Chondrocyte (in vitro differentiated cells): ENCODE measurements around the gene CHRND. TPM values are rescaled to one million over a fixed set of nuclear protein-coding genes. Genes with fewer than 3 reads are reported as not detected.
A peak's percentile ranks its signal among the peaks of the same experiment; 100 is the strongest.

Source experiments
- DNase-seq: peaks from one replicate; pipeline ENCODE4 v3.0.0; 2021; ENCODE audit warnings: mixed read lengths, low spot score
- H3K27ac Mint-ChIP-seq: one replicate; pipeline ENCODE4 v1.8.0; 2021; ENCODE audit warnings: mild to moderate bottlenecking, moderate library complexity, mixed read lengths; ENCODE audit not compliant: unreplicated experiment
- H3K27me3 Mint-ChIP-seq: 2 replicates; pipeline ENCODE4 v1.8.0; 2021; ENCODE audit warnings: low read depth, mixed read lengths
- H3K36me3 Mint-ChIP-seq: 2 replicates; pipeline ENCODE4 v1.8.0; 2021; ENCODE audit warnings: low read depth, mixed read lengths
- H3K4me1 Mint-ChIP-seq: 2 replicates; pipeline ENCODE4 v1.8.0; 2021; ENCODE audit warnings: low read depth, mild to moderate bottlenecking, mixed read lengths
- H3K4me3 Mint-ChIP-seq: one replicate; pipeline ENCODE4 v1.8.0; 2021; ENCODE audit warnings: mild to moderate bottlenecking, moderate library complexity, mixed read lengths; ENCODE audit not compliant: unreplicated experiment
- H3K9me3 Mint-ChIP-seq: 2 replicates; pipeline ENCODE4 v1.8.0; 2021; ENCODE audit warnings: low read depth, mixed read lengths
- long read RNA-seq: library from polyadenylated mRNA; stranded (forward); transcript quantifications from one replicate; pipeline ENCODE4 v2.0.0, GENCODE V29; 2021
- total RNA-seq: library from RNA; stranded (reverse); gene quantifications from 3 replicates; pipeline ENCODE4 v1.2.1, GENCODE V29; 2021
- TF ChIP-seq, protein P1 (sequence below): fragments of 200-600 bp; sonication (generic); IDR thresholded peaks from 2 replicates; pipeline ENCODE4 v1.5.0; 2021; ENCODE audit warnings: antibody characterized with exemption, mild to moderate bottlenecking, moderate library complexity

Gene CHRND
- total RNA-seq: not detected in 3 replicates
- long read RNA-seq: 0 reads

DNA sequence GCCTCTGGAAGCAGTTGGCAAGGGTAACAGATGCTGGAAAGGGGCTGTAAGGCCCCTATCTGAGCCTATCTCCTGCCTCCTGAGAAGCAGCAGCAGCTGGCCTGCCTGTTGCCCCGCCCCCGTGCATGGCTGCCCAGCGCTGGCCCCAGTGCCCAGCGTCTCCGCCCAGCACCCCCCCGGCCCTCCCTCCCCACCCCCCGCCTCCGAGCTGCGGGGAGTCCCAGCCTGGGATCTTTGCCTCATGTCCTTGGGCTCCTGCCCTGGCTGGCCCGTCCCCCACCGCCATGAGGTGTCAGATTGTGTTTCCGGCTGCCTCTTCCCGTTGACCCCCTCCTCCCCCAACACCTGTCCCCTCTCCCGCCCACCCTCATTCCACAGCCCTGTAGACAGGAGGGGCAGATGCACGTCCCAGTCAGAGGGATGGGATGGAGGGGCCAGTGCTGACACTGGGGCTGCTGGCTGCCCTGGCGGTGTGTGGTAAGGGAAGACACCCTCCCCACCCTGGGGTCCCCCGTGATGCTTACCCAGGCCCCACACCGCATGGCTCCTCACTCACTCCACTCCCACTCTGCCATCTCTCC is at the start of gene CHRND:
Gene CHRND (plus strand): TSS at position 370 of the 581 bp plus-strand sequence. CDS start 56 bp downstream, at position 426.
- Mint-ChIP-seq H3K36me3 (no peaks in the 10 kb centered on the region), H3K4me1 (peaks cover 7% of the 10 kb centered on the region), H3K27ac (no peak within 1 kb of the TSS), H3K27me3 (peaks cover 22% of the 10 kb centered on the region), H3K4me3 (no peak within 1 kb of the TSS), H3K9me3 (no peaks in the 10 kb centered on the region)
- no peak for DNase-seq
- TF ChIP-seq, protein P1, sequence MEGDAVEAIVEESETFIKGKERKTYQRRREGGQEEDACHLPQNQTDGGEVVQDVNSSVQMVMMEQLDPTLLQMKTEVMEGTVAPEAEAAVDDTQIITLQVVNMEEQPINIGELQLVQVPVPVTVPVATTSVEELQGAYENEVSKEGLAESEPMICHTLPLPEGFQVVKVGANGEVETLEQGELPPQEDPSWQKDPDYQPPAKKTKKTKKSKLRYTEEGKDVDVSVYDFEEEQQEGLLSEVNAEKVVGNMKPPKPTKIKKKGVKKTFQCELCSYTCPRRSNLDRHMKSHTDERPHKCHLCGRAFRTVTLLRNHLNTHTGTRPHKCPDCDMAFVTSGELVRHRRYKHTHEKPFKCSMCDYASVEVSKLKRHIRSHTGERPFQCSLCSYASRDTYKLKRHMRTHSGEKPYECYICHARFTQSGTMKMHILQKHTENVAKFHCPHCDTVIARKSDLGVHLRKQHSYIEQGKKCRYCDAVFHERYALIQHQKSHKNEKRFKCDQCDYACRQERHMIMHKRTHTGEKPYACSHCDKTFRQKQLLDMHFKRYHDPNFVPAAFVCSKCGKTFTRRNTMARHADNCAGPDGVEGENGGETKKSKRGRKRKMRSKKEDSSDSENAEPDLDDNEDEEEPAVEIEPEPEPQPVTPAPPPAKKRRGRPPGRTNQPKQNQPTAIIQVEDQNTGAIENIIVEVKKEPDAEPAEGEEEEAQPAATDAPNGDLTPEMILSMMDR: no peak

DNA sequence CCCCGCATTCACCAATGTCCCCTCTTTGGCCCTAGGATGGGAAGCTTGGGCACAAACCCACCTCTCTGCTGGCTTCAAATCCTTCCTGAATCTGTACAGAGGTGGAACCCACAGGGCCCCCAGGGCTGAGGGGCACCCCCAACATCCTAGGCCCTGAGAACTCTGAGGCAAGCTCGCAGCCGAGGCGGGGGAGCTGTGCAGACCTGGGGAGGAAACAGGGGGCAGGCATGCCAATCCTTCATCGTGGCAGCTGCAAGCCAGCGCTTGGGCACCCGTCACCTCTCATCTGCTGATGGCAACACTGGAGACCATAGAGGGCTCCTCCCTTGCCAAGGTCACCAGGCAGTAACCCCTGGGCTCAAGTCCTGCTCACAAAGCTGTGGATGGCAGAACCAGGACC is 49.2 kb upstream of the CHRND start:
- TF ChIP-seq, protein P1: no peak
- no peak overlapping the region for H3K27ac Mint-ChIP-seq
- no peaks in the 10 kb centered on the region for H3K4me1 Mint-ChIP-seq
- H3K4me3 Mint-ChIP-seq: no peak overlapping the region
- peaks cover 9% of the 10 kb centered on the region for H3K36me3 Mint-ChIP-seq
- DNase-seq: peak; percentile 68
- peaks cover 12% of the 10 kb centered on the region for H3K9me3 Mint-ChIP-seq
- peaks cover 53% of the 10 kb centered on the region for H3K27me3 Mint-ChIP-seq

DNA sequence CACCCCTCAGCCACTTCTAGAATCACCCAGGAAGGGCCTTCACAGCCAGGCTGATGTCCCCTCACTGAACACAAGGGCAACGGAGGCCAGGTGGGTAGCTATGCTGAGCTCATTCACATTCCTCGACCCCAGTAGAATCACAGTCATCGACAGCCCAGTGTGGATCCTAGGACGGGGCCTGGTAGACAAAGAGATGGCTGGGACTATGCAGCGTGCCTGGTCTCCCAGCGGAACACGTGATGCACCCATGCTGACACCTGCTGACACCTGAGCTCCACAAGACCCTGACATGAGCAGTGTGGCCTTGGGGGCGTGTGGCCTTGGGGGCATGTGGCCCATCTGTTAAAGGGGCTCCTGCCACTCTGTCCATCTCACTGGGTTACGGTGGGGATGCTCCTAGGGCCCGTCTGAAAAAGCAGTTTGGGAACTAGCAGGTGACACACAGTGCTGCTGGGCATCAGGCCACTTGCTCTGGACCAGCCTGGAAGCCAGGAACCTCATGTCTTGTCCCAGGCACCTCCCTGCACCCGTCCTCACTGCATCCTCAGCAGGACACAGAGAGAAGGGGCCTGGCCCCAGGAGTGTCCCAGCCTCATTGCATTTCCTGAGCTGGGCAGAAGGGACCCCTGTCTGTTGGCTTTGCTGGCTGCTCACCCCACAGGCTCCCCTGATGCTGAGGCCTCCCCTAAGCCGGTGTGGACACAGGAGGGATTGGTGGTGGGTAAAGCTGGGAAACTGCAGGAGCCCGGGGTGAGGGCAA is 48.0 kb upstream of the CHRND start:
- Mint-ChIP-seq H3K4me3 (no peak overlapping the region), H3K4me1 (no peaks in the 10 kb centered on the region), H3K27ac (no peak overlapping the region), H3K9me3 (peaks cover under 1% of the 10 kb centered on the region), H3K36me3 (peaks cover under 1% of the 10 kb centered on the region), H3K27me3 (peaks cover 50% of the 10 kb centered on the region)
- TF ChIP-seq, protein P1: no peak
- DNase-seq: peak; percentile 57

DNA sequence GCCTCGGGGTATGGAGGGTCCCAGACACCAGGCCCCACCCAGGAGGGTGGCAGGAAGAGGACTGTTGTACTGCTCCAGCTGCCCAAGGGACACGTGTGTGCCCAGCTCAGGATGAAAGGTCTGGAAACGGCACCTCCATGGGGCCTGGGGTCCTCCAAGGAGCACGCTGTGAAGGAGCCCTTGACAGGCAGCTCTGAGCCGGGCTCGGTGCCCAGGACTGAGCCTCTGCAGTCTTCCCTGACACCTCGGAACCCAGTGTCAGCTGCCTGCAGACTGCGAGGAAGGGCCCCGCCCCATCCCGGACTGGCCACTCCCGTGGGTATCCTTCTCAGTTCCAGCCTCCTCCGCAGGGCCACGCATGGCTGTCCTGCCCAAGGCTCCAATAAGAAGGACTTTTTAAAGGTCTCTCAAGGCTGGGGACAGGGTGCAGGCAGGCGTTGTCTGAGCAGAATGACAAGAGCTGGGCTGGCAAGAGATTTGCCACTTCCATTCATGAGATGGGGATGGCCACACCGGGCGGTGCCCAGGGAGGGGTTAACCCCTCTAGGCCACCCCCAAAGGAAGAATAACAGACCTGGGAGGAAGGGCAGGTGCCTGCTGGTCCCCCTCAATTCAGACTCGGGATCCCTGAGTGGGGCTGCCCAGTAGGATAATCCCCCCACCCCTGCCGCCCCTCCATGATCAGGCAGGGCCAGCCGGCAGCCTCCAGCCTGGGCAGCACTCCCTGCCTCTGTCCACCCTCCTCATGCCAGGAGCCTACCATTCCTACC is 47.2 kb upstream of the CHRND start:
- TF ChIP-seq, protein P1: no peak
- Mint-ChIP-seq H3K27me3 (peaks cover 52% of the 10 kb centered on the region), H3K4me1 (no peaks in the 10 kb centered on the region), H3K9me3 (no peaks in the 10 kb centered on the region), H3K27ac (no peak overlapping the region), H3K4me3 (no peak overlapping the region), H3K36me3 (no peaks in the 10 kb centered on the region)
- peak; percentile 85 for DNase-seq
